HEK293 (cell line): ENCODE results near the gene PTPN4.

Experiments
- CTCF ChIA-PET: fragments of 350-600 bp; formaldehyde crosslinking; extraction: SDS; loops from one replicate; lab custom pipeline; 2021; ENCODE audit warnings: antibody characterized with exemption; lab: Yijun Ruan, JAX
- POLR2A ChIA-PET: fragments of 300-600 bp; formaldehyde crosslinking; extraction: SDS; loops from one replicate; lab custom pipeline; 2020; ENCODE audit warnings: antibody characterized with exemption, inconsistent platforms; lab: Yijun Ruan, JAX
- H3K27ac ChIP-seq: fragments of 200-500 bp; sonication (Bioruptor generic); 2 replicates; pipeline ENCODE4 v1.5.1; 2014; ENCODE audit warnings: low read depth, low read length, control low read depth, inconsistent platforms; ENCODE audit errors: extremely low read depth
- H3K36me3 ChIP-seq, 2 experiments: fragments of 200-500 bp in 1 of 2; sonication (Bioruptor generic) in 1 of 2; 1 replicate in 1 of 2; 2 replicates in 1 of 2; pipeline ENCODE4 v1.5.1; 2014 to 2017; ENCODE audit warnings: inconsistent platforms in 2 of 2, low read length in 2 of 2; ENCODE audit not compliant: control insufficient read depth in 2 of 2, insufficient read depth in 1 of 2
- H3K4me1 ChIP-seq: fragments of 200-500 bp; sonication (Bioruptor generic); 2 replicates; pipeline ENCODE4 v1.5.1; 2014; ENCODE audit warnings: mild to moderate bottlenecking, low read length, inconsistent platforms; ENCODE audit not compliant: control insufficient read depth, insufficient read depth
- H3K4me3 ChIP-seq: 2 replicates; pipeline ENCODE4 v1.5.1; 2011; ENCODE audit warnings: low read depth, mild to moderate bottlenecking, control low read depth, low read length, moderate library complexity
- H3K9me3 ChIP-seq: fragments of 200-500 bp; sonication (Bioruptor generic); 2 replicates; pipeline ENCODE4 v1.5.1; 2014; ENCODE audit warnings: low read depth, low read length, inconsistent platforms; ENCODE audit not compliant: control insufficient read depth, insufficient read depth
- BCL11A ChIP-seq: fragments of 450-650 bp; formaldehyde crosslinking; IDR thresholded peaks from 2 replicates; pipeline ENCODE4 v1.5.1; 2016; ENCODE audit warnings: low read depth, missing biosample characterization, missing genetic modification characterization
- INSM2 ChIP-seq: fragments of 450-650 bp; formaldehyde crosslinking; IDR thresholded peaks from 2 replicates; pipeline ENCODE4 v1.5.1; 2016; ENCODE audit warnings: missing biosample characterization, missing genetic modification characterization
- ZBTB11 ChIP-seq: fragments of 450-650 bp; formaldehyde crosslinking; conservative IDR thresholded peaks from 2 replicates; pipeline ENCODE4 v1.5.1; 2016; ENCODE audit warnings: low read depth, missing biosample characterization, missing genetic modification characterization
- ZBTB7A ChIP-seq: fragments of 450-650 bp; formaldehyde crosslinking; IDR thresholded peaks from 2 replicates; pipeline ENCODE4 v1.5.1; 2016; ENCODE audit warnings: low read depth, missing biosample characterization, missing genetic modification characterization
- ZEB2 ChIP-seq: fragments of 450-650 bp; formaldehyde crosslinking; IDR thresholded peaks from 2 replicates; pipeline ENCODE4 v1.5.1; 2016; ENCODE audit warnings: missing biosample characterization, missing genetic modification characterization
- ZFHX2 ChIP-seq: fragments of 450-650 bp; formaldehyde crosslinking; conservative IDR thresholded peaks from 2 replicates; pipeline ENCODE4 v1.5.1; 2016; ENCODE audit warnings: missing biosample characterization, missing genetic modification characterization
- ZFP3 ChIP-seq: fragments of 450-650 bp; formaldehyde crosslinking; IDR thresholded peaks from 2 replicates; pipeline ENCODE4 v1.5.1; 2016; ENCODE audit warnings: low read depth, missing biosample characterization, missing genetic modification characterization
- ZNF112 ChIP-seq: fragments of 450-650 bp; formaldehyde crosslinking; IDR thresholded peaks from 2 replicates; pipeline ENCODE4 v1.5.0; 2017; ENCODE audit warnings: missing biosample characterization, missing genetic modification characterization
- ZNF148 ChIP-seq: fragments of 450-650 bp; formaldehyde crosslinking; IDR thresholded peaks from 2 replicates; pipeline ENCODE4 v1.5.0; 2017; ENCODE audit warnings: missing biosample characterization, missing genetic modification characterization, borderline replicate concordance
- ZNF184 ChIP-seq: fragments of 450-650 bp; IDR thresholded peaks from 2 replicates; pipeline ENCODE4 v1.5.1; 2018; ENCODE audit warnings: missing biosample characterization, mild to moderate bottlenecking, missing genetic modification characterization
- ZNF280C ChIP-seq: fragments of 450-650 bp; formaldehyde crosslinking; IDR thresholded peaks from 2 replicates; pipeline ENCODE4 v1.5.1; 2016; ENCODE audit warnings: missing biosample characterization, missing genetic modification characterization
- ZNF561 ChIP-seq: fragments of 450-650 bp; IDR thresholded peaks from 2 replicates; pipeline ENCODE4 v1.5.1; 2018; ENCODE audit warnings: missing biosample characterization, missing genetic modification characterization, borderline replicate concordance
- ZNF621 ChIP-seq: fragments of 450-650 bp; formaldehyde crosslinking; IDR thresholded peaks from 2 replicates; pipeline ENCODE4 v1.5.1; 2017; ENCODE audit warnings: missing biosample characterization, missing genetic modification characterization
- ZNF626 ChIP-seq: fragments of 450-650 bp; sonication (Bioruptor Pico); formaldehyde crosslinking; IDR thresholded peaks from 2 replicates; pipeline ENCODE4 v1.5.1; 2018; ENCODE audit warnings: missing biosample characterization, missing genetic modification characterization, inconsistent platforms
- ZNF692 ChIP-seq: fragments of 450-650 bp; formaldehyde crosslinking; IDR thresholded peaks from 2 replicates; pipeline ENCODE4 v1.5.1; 2016; ENCODE audit warnings: missing biosample characterization, missing genetic modification characterization
- ZNF777 ChIP-seq: fragments of 450-650 bp; formaldehyde crosslinking; IDR thresholded peaks from 2 replicates; pipeline ENCODE4 v1.5.1; 2017; ENCODE audit warnings: missing biosample characterization, missing genetic modification characterization, borderline replicate concordance
- ZSCAN23 ChIP-seq: fragments of 450-650 bp; formaldehyde crosslinking; IDR thresholded peaks from 2 replicates; pipeline ENCODE4 v1.5.1; 2016; ENCODE audit warnings: missing biosample characterization, missing genetic modification characterization
- TF ChIP-seq, protein P1 (sequence below): fragments of 450-650 bp; formaldehyde crosslinking; IDR thresholded peaks from 2 replicates; pipeline ENCODE4 v1.5.1; 2016; ENCODE audit warnings: missing biosample characterization, missing genetic modification characterization
- TF ChIP-seq, protein P2 (sequence below): fragments of 450-650 bp; formaldehyde crosslinking; IDR thresholded peaks from 2 replicates; pipeline ENCODE4 v1.5.1; 2016; ENCODE audit warnings: missing biosample characterization, missing genetic modification characterization

Gene PTPN4

DNA sequence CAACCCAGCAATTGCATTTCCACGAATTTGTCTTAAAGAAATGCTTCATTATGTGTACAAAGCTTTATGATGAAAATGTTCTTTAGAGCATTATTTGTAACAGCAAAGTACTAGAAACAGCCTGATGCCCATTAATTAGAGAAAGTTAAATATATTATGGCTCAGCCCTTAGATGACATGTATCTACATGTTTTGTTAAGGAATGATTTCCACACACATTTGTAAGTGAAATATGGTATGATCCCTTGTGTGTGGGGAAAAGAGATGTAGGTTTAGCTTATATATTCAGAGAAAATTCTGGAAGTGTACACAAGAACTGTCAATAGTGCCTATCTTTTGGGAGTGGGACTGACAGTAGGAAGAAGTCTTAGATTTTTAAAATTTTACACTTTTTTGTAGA, 3.8 kb upstream of the PTPN4 start:
- H3K4me3 ChIP-seq: no peak overlapping the region
- H3K9me3 ChIP-seq: no peaks in the 10 kb centered on the region
- H3K36me3 ChIP-seq: no peaks in the 10 kb centered on the region
- no peak overlapping the region for H3K27ac ChIP-seq
- no peaks in the 10 kb centered on the region for H3K4me1 ChIP-seq
- CTCF ChIA-PET: interaction anchor here (0.7 to 4.5 kb wide), 6 partner anchors 53 to 420 kb away, joined by 3 to 32 read pairs (median 6); no protein-coding TSS in a partner anchor
- POLR2A ChIA-PET: no interaction called here
- no peak for TF ChIP-seq ZNF621 (tag by site-specific recombination)
- TF ChIP-seq ZNF148: no peak
- TF ChIP-seq ZBTB7A: no peak

GRCh38 chr2:119756837-119757236, 2.9 kb upstream of the PTPN4 start:
- no peaks in the 10 kb centered on the region for H3K36me3 ChIP-seq
- POLR2A ChIA-PET: interaction anchor here (1.0 kb wide), 1 partner anchor 256 kb away, joined by 3 read pairs; the partner anchor contains the start of gene EPB41L5
- H3K4me1 ChIP-seq: no peaks in the 10 kb centered on the region
- CTCF ChIA-PET: interaction anchor here (0.6 to 4.5 kb wide), 7 partner anchors 13 to 419 kb away, joined by 3 to 32 read pairs (median 6); no protein-coding TSS in a partner anchor
- H3K9me3 ChIP-seq: no peaks in the 10 kb centered on the region
- no peak overlapping the region for H3K27ac ChIP-seq
- no peak overlapping the region for H3K4me3 ChIP-seq
- TF ChIP-seq ZNF626 (tag by site-specific recombination) (no peak), ZNF777 (tag by site-specific recombination) (no peak), INSM2 (tag by site-specific recombination) (no peak), ZSCAN23 (no peak), ZBTB11 (no peak), BCL11A (tag by site-specific recombination) (no peak), ZFP3 (no peak), ZNF184 (tag by site-specific recombination) (no peak), ZNF280C (tag by site-specific recombination) (no peak), ZNF112 (no peak), ZNF692 (no peak), ZNF561 (tag by site-specific recombination) (no peak), ZEB2 (tag by site-specific recombination) (peak; percentile 13; the same call in 1 of the 2 replicates), ZFHX2 (0 out of 2 replicates have a peak, but pooled peaks have one; percentile 17)
- TF ChIP-seq, protein P1, sequence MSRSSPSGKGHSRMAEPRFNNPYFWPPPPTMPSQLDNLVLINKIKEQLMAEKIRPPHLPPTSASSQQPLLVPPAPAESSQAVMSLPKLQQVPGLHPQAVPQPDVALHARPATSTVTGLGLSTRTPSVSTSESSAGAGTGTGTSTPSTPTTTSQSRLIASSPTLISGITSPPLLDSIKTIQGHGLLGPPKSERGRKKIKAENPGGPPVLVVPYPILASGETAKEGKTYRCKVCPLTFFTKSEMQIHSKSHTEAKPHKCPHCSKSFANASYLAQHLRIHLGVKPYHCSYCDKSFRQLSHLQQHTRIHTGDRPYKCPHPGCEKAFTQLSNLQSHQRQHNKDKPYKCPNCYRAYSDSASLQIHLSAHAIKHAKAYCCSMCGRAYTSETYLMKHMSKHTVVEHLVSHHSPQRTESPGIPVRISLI: no peak
- TF ChIP-seq, protein P2, sequence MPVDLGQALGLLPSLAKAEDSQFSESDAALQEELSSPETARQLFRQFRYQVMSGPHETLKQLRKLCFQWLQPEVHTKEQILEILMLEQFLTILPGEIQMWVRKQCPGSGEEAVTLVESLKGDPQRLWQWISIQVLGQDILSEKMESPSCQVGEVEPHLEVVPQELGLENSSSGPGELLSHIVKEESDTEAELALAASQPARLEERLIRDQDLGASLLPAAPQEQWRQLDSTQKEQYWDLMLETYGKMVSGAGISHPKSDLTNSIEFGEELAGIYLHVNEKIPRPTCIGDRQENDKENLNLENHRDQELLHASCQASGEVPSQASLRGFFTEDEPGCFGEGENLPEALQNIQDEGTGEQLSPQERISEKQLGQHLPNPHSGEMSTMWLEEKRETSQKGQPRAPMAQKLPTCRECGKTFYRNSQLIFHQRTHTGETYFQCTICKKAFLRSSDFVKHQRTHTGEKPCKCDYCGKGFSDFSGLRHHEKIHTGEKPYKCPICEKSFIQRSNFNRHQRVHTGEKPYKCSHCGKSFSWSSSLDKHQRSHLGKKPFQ (tag by site-specific recombination): no peak
